Stimulated activated CD4-positive, alpha-beta T cell treated with anti-CD3 and anti-CD28 coated beads, Interleukin-12 subunit alpha, Interleukin-12 subunit beta, amount 100 ng/mL, for 24 hours (primary cell): ENCODE results near the gene RBBP8NL.

Experiments
- DNase-seq, 2 experiments: peaks; one replicate each; pipeline ENCODE4 v3.0.0-alpha.2; 2020; ENCODE audit warnings: low read depth in 2 of 2

The RBBP8NL gene

DNA sequence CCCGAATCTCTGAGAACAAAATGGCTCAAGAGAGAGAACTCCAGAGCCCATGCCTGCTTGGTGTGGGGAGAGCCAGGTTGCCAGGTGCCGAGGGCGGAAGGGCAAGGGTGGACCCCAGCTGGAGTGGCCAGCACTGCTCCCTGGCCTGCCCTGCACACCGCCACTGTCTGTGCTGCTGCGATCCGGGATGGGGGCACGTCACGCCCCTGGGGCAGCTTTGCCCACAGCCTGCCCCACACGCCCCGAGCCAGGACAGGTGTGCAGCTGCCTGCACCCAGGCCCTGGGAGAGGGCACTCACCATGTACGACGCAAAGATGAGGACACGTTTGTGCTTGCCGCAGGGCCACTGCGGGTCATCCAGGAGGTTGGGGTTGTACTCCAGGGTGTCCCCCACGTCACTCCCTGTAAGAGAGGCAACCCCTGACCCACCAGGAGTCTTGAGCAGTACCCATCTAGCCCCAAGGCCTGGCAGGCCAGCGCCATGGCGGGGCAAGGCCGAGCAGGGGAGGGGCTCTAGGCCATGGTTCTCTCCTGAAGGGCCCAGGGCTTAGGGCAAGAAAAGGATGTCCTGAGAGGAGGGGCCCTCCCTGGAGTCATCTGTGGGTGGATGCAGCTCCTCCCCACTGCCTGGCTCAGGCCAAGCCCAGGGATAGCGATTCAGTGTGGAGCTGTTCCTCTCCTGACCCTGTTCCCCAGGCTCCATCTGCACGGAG lies 34.6 kb downstream of the RBBP8NL start:
- DNase-seq = no peak

GRCh38 chr20:62392077-62392418 lies 35.3 kb downstream of the RBBP8NL start:
- no peak for DNase-seq

- DNase-seq = no peak
Observed at GRCh38 chr20:62391165-62392076, 35.9 kb downstream of the RBBP8NL start.

GRCh38 chr20:62390317-62391164 lies 36.8 kb downstream of the RBBP8NL start:
- DNase-seq = no peak

GRCh38 chr20:62389601-62390087 lies 37.7 kb downstream of the RBBP8NL start:
- DNase-seq = no peak

DNA sequence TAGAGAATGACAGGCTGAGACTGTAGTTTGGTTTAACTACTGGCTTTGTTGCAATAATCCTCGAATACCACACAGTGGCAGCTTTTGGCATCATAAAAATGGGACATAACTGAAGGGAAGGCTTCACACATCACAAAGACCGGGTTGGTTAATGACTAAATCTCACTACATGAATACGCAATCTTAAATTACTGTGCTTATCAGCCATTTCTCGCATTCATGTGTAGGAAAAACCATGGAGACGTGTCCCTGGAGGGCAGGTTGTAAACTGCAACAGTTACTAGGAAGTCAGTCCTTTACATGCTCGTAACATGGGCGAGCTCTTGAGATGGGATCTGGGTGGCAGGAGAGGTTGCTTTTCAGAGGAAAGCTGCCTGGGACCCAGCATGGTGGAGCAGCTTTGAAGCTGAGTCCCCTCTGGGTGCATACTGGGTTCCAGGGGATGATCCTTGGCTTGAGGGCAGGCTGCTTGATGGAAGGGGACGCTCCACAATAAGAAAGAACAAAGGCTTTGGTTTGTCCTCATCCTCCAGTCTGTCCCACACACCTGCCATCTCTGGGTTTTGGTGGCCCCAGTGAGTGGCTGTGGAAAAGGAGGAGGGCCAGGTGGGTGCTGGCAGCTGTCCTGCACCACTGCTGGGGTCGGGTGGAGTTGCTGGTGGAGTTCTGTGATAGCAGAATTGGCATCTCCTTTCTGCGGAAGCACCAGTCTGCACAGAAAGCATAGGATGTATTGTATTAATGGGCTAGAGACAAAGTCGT lies 38.3 kb downstream of the RBBP8NL start:
- DNase-seq = no peak

DNA sequence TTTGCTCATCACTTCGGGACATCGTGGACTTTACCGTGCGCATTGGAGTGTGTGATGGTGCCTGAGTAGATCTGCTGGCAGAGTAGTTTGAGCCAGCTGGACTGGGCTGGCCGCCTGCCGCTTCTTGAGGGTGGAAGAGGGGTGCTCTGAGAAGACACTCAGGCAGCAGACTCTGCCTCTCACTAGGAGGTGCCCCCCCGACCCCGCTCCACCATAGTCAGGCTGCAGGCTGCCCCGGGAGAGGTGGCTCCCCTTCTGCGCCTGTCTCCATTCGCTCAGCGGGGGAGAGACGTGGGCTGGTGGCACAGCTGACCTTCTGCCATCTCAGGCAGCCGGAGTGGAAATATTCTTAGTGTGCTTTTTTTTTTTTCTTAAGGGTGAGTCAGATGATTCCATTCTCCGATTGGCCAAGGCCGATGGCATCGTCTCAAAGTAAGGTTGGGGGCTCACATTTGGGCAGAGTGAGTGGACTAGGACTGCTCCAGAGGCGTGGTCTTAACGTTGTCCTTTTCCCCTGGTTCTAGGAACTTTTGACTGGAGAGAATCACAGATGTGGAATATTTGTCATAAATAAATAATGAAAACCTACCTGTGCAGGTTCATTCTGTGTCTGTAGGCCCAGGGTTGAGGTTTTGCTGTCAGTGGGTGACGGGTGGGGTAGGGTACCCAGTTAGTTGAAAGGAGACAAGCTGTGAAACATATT lies 39.3 kb downstream of the RBBP8NL start:
- no peak for DNase-seq

- no peak for DNase-seq
Observed at GRCh38 chr20:62387219-62387913, 40.0 kb downstream of the RBBP8NL start.

- DNase-seq = peak; percentile 84 to 90
Observed at GRCh38 chr20:62386383-62387218, 40.7 kb downstream of the RBBP8NL start, which contains the start of gene RPS21. RPS21 (plus strand) TSS chr20:62387103; CDS start chr20:62387339, 236 bp downstream.

DNA sequence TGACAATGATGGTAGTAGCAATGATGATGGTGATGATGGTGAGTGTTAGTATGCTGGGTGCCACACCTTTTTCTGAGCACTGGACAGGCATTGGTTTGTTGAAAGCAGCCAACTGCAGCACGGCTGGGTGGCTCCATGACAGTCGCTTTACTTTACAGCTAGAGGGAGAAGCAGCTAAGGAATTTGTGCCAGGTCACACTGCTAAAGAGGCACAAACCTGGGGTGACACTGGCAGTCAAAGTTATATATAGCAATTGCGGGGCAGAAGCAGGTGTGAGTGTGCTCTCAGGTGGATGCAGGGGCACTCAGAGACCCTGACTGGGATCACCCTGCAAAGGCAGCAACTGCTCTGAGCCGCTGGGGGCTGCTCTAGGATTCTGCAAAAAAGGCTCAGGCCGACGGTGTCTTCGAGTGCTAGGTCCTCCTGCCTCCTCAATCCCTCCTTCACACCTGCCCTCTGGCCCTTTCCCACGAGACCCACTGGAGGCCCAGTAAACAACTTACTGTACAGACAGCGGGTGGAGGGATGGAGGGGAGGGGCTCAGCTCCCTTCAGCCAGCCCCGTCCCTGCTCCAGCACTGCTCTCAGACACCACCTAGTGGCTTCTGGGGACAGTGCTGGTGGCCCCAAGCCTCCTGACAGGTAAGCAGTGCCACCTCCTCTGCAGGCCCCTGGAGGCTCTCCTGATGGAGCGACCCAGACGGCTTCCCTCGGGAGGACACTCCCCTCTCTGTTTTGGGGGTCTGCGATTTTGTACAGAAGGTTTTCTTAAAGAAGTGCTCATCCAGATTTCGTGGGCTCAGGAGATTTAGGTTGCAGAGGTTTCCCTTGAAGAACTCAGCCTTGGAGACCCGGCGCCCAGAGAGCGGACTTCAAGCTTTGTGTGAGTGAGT lies 44.8 kb downstream of the RBBP8NL start:
- DNase-seq = peak; percentile 52 to 75

- no peak for DNase-seq
Observed at GRCh38 chr20:62381842-62382241, 45.5 kb downstream of the RBBP8NL start.

DNA sequence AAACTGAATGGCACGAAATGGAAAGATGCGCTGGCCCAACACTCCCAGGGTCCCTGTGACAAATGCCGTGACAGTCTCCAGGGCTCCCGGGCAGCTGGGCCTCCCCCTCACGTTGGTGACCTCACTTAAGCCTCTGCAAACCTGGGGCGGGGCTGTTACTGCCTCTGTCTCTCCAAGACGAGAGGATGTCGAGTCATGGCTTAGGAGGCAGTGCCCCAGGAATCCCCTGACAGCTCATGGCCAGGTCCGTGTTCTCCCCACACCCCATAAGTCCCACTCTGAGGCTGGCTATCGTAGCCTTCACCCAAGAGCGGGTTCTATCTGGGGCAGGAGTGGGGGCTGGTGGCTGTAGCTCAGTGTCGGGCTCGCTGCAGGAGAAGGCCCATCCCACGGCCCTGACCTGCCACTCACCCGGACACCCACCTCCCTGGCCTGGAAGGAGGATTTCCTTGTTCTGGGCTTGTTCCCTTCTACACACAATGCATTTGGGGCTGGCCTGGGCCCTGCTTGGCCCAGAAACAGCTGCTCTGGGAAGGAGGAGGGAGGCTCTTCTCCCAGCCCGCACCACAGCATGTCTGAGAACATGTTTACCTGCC lies 46.0 kb downstream of the RBBP8NL start:
- DNase-seq = no peak

DNA sequence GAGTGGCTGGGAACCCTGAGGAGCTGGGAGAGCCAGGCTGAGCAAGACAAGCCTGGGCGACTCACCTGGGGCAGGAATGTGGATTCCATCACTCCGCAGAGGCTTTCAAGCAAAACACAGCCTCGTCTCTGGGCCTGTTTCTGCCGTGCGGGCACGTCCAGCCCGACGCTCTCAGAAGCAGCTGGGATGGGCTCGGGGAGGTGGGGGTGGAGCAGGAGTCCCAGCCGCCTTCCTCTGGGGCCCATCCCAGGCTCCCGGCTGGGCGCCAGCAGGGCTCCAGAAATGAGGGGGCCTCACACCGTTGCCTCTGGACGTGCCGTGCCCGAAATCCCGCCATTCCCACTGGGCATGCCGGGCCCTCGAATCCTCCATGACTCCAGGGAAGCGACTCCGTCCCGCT lies 49.1 kb downstream of the RBBP8NL start:
- DNase-seq = no peak

DNA sequence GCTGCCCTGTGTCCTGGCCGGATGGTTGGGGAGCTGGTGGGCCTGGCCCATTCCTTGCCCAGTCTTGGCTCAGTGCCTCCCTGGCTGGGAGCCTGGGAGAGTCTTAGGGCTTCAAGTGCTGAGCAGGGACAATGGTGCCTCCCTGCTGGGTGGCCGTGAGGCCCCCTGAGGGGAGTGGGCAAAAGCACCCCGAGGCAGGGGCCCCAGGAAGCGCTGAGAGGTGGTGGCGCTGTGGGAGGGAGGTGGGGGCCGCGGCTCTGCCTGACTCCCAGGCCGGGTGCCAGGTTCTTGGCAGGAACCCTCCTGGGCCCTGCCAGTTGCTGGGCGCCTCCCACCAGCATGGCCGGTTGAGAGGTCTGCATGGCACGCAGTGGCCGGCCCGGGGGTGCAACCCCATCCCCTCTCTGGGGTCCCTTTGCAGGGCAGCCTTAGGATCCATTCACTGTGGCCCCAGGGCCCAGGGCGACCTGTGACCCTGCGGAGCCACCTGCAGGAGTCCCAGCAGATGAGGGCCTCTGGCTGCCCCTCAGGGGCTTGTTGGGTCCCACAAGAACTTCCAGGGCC lies 49.6 kb downstream of the RBBP8NL start:
- no peak for DNase-seq

DNA sequence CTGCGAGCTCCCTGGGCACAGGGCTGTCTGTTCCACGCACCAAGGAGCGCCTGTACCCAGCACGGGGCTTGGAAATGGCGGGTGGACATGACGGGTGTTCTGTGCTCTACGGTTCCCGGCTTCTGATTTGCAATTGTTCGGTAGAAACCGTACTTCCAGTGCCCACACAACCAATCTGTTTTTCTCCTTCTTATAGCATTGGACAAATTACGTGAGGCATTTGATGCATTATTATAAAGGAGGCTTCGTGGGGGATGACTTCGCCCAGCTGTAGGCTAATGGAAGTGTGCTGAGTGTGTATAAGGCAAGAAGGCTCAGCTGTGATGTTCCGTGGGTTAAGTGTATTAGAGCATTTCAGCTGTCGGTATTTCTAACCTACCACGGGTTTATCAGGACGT lies 50.3 kb downstream of the RBBP8NL start:
- DNase-seq = no peak

- DNase-seq = no peak
Observed at GRCh38 chr20:62376112-62377063, 51.0 kb downstream of the RBBP8NL start.
